Measurements from ENCODE around the gene TST.

TST gene

GRCh38 chr22:37054600-37055365, 35.5 kb upstream of the TST start:
- Histone ChIP-seq H3K4me3 (replicated peaks; ENCODE audit: insufficient read depth, low read length) (no peak overlapping the region), H3K27me3 (ENCODE audit: insufficient read depth, poor library complexity, severe bottlenecking) (peaks cover 3% of the 10 kb centered on the region), H3K27ac (replicated peaks) (no peak overlapping the region)
- no peak for DNase-seq (ENCODE audit: low read depth in 1 of 2, low spot score in 1 of 2)
- TF ChIP-seq POLR2AphosphoS5 (IDR thresholded peaks at IDR 0.05; ENCODE audit: low read depth) (no peak), GABPA (IDR thresholded peaks at IDR 0.05; ENCODE audit: low read depth) (no peak), SPI1 (IDR thresholded peaks at IDR 0.05; ENCODE audit: borderline replicate concordance, low read depth) (no peak)
- TF ChIP-seq, protein P1, sequence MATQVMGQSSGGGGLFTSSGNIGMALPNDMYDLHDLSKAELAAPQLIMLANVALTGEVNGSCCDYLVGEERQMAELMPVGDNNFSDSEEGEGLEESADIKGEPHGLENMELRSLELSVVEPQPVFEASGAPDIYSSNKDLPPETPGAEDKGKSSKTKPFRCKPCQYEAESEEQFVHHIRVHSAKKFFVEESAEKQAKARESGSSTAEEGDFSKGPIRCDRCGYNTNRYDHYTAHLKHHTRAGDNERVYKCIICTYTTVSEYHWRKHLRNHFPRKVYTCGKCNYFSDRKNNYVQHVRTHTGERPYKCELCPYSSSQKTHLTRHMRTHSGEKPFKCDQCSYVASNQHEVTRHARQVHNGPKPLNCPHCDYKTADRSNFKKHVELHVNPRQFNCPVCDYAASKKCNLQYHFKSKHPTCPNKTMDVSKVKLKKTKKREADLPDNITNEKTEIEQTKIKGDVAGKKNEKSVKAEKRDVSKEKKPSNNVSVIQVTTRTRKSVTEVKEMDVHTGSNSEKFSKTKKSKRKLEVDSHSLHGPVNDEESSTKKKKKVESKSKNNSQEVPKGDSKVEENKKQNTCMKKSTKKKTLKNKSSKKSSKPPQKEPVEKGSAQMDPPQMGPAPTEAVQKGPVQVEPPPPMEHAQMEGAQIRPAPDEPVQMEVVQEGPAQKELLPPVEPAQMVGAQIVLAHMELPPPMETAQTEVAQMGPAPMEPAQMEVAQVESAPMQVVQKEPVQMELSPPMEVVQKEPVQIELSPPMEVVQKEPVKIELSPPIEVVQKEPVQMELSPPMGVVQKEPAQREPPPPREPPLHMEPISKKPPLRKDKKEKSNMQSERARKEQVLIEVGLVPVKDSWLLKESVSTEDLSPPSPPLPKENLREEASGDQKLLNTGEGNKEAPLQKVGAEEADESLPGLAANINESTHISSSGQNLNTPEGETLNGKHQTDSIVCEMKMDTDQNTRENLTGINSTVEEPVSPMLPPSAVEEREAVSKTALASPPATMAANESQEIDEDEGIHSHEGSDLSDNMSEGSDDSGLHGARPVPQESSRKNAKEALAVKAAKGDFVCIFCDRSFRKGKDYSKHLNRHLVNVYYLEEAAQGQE (IDR thresholded peaks at IDR 0.05; ENCODE audit: insufficient replicate concordance, low read depth), result no peak
- TF ChIP-seq, protein P2, sequence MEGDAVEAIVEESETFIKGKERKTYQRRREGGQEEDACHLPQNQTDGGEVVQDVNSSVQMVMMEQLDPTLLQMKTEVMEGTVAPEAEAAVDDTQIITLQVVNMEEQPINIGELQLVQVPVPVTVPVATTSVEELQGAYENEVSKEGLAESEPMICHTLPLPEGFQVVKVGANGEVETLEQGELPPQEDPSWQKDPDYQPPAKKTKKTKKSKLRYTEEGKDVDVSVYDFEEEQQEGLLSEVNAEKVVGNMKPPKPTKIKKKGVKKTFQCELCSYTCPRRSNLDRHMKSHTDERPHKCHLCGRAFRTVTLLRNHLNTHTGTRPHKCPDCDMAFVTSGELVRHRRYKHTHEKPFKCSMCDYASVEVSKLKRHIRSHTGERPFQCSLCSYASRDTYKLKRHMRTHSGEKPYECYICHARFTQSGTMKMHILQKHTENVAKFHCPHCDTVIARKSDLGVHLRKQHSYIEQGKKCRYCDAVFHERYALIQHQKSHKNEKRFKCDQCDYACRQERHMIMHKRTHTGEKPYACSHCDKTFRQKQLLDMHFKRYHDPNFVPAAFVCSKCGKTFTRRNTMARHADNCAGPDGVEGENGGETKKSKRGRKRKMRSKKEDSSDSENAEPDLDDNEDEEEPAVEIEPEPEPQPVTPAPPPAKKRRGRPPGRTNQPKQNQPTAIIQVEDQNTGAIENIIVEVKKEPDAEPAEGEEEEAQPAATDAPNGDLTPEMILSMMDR (IDR thresholded peaks at IDR 0.05; ENCODE audit: insufficient read depth, low read length), result no peak

DNA sequence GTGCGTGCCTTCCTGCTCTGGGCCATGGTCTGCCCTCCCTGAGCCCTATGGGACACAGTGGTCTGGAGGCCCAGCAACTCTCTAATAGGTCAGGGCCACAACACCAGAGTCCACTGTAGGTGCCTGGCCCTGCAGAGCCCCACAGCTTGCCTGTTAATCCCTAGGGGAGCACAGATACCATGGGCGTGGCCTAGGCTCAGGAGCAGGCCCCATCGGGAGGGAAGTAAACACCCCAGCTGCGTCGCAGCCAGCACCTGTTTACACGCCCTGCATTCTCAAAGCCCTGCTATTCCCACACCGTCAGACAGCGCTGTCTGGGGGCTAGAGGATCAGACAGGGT, 34.8 kb upstream of the TST start:
- Histone ChIP-seq H3K4me3 (replicated peaks; ENCODE audit: insufficient read depth, low read length) (no peak overlapping the region), H3K27ac (replicated peaks) (no peak overlapping the region), H3K27me3 (ENCODE audit: insufficient read depth, poor library complexity, severe bottlenecking) (peaks cover 3% of the 10 kb centered on the region)
- no peak for DNase-seq (ENCODE audit: low read depth in 1 of 2, low spot score in 1 of 2)
- no peak for TF ChIP-seq POLR2AphosphoS5 (IDR thresholded peaks at IDR 0.05; ENCODE audit: low read depth)
- no peak for TF ChIP-seq GABPA (IDR thresholded peaks at IDR 0.05; ENCODE audit: low read depth)
- TF ChIP-seq, protein P1 (IDR thresholded peaks at IDR 0.05; ENCODE audit: insufficient replicate concordance, low read depth), result no peak
- TF ChIP-seq, protein P2 (IDR thresholded peaks at IDR 0.05; ENCODE audit: insufficient read depth, low read length), result no peak
- TF ChIP-seq SPI1 (IDR thresholded peaks at IDR 0.05; ENCODE audit: borderline replicate concordance, low read depth), result no peak

DNA sequence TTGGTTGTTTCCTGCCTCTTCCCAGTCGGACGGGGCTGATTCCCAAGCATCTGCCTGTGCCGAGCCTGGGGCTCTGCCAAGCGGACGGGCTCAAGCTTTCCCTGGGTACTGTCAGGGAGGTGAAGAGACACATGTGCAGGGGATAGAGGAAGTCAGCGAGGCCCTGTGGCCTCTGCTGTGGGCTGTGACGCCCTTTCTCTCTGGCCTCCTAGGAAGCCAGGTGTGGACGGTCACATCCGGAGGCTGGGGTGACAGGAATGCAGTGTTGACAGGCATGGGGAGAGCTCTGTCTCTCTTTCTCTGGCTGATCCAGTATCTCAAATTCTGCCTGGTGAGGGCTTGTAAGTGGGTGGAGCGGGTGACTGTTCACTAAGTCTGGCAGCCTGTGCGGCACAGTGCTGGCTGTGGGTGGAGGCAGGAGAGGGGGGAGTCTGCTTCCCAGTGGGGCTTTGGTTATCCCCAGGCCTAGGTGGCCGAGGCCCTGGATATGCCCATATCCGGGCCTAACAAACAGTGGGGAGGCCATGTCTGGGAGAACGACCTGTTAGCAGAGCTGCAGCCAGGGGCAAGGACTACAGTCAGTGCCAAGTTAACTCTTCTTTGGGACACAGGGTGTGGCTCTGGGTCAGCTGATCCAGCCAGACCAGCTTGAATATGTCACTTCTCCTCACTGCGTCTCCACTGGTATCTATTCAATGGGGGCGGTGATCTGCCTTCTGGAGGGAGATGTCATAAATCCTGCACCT, 34.2 kb upstream of the TST start:
- Histone ChIP-seq H3K27ac (replicated peaks) (no peak overlapping the region), H3K4me3 (replicated peaks; ENCODE audit: insufficient read depth, low read length) (no peak overlapping the region), H3K27me3 (ENCODE audit: insufficient read depth, poor library complexity, severe bottlenecking) (peaks cover 3% of the 10 kb centered on the region)
- no peak for DNase-seq (ENCODE audit: low read depth in 1 of 2, low spot score in 1 of 2)
- TF ChIP-seq, protein P1 (IDR thresholded peaks at IDR 0.05; ENCODE audit: insufficient replicate concordance, low read depth), result no peak
- TF ChIP-seq, protein P2 (IDR thresholded peaks at IDR 0.05; ENCODE audit: insufficient read depth, low read length), result no peak
- peak; percentile 36; the same call in 1 of the 2 replicates for TF ChIP-seq SPI1 (IDR thresholded peaks at IDR 0.05; ENCODE audit: borderline replicate concordance, low read depth)
- TF ChIP-seq GABPA (IDR thresholded peaks at IDR 0.05; ENCODE audit: low read depth), result no peak
